Heart left ventricle (tissue), 16 donors: Measurements from ENCODE around the gene GPATCH1. TPM values are rescaled to one million over a fixed set of nuclear protein-coding genes. Genes with fewer than 3 reads are reported as not detected.

ENCODE experiments used
- ATAC-seq, 4 donors: fragments of 200-7000 bp; cut with Tn5 transposase; one replicate each; pipeline ENCODE4 v1.9.1; 2020 to 2022; ENCODE audit warnings: moderate library complexity in 4 of 4, mild to moderate bottlenecking in 3 of 4, moderate number of reproducible peaks in 1 of 4
- DNase-seq, 5 donors: peaks; one replicate each; pipeline ENCODE4 v3.0.0-alpha.2; 2020
- H3K27ac ChIP-seq, 12 donors: fragments of 200-600 bp; sonication (generic) in 4 of 12; one replicate each; pipeline versions ENCODE4 v1.5.0 to v1.8.0; 2016 to 2022; ENCODE audit warnings: mild to moderate bottlenecking in 2 of 12
- H3K27me3 ChIP-seq, 9 donors: fragments of 200-600 bp; sonication (generic) in 2 of 9; one replicate each; pipeline versions ENCODE4 v1.5.1 to v1.8.0; 2016 to 2022; ENCODE audit warnings: mild to moderate bottlenecking in 3 of 9
- H3K36me3 ChIP-seq, 9 donors: fragments of 200-600 bp; sonication (generic) in 2 of 9; one replicate each; pipeline versions ENCODE4 v1.5.0 to v1.8.0; 2018 to 2022; ENCODE audit warnings: mild to moderate bottlenecking in 2 of 9
- H3K4me1 ChIP-seq, 12 donors: fragments of 200-600 bp; sonication (generic) in 4 of 12; one replicate each; pipeline versions ENCODE4 v1.5.0 to v1.8.0; 2016 to 2022; ENCODE audit warnings: mild to moderate bottlenecking in 3 of 12
- H3K4me3 ChIP-seq, 12 donors: fragments of 200-600 bp; sonication (generic) in 4 of 12; one replicate each; pipeline versions ENCODE4 v1.5.0 to v1.8.0; 2017 to 2022; ENCODE audit warnings: mild to moderate bottlenecking in 9 of 12, moderate library complexity in 4 of 12
- H3K9me3 ChIP-seq, 12 donors: fragments of 200-600 bp; sonication (generic) in 4 of 12; one replicate each; pipeline versions ENCODE4 v1.5.0 to v1.8.0; 2016 to 2022; ENCODE audit warnings: mild to moderate bottlenecking in 1 of 12
- CTCF ChIP-seq, 12 donors: fragments of 200-600 bp; sonication (generic) in 4 of 12; IDR thresholded peaks; one replicate each; pipeline versions ENCODE4 v1.5.0 to v1.8.0; 2018 to 2022; ENCODE audit warnings: antibody characterized with exemption in 12 of 12, mild to moderate bottlenecking in 5 of 12
- POLR2A ChIP-seq, 2 donors: fragments of 450-650 bp; IDR thresholded peaks; one replicate each; pipeline ENCODE4 v1.6.1; 2017; ENCODE audit warnings: antibody characterized with exemption in 2 of 2, mild to moderate bottlenecking in 2 of 2, moderate library complexity in 2 of 2
- WGBS, 4 donors: extraction: QIAGEN DNeasy Blood & Tissue Kit in 2 of 4; methylation state at CpG; one replicate each; pipeline versions ENCODE4 v1.1.5 to v1.1.7; 2013 to 2018; 5-methylcytosine and 5-hydroxymethylcytosine counted together
- intact Hi-C, 10 donors: fragments of 100-400 bp; cut with DNase I; formaldehyde crosslinking; loops; one replicate each; pipeline versions ENCODE4 v1.11.1 to v1.14.2; 2022
- polyA plus RNA-seq, 2 donors: library from polyadenylated mRNA; stranded (reverse); fragments of 200-250 nt; gene quantifications; one replicate each; pipeline ENCODE4 v1.2.3, GENCODE V29; 2013
- total RNA-seq, 9 donors: library from RNA; depleted of rRNA in 2 of 9; stranded (reverse); fragments of >200 nt in 2 of 9; fragmentation: NEBNext Ultra II Directional in 3 of 9; extraction: Animal tissue kit (Norgen Biotek cat#: 25700) in 3 of 9; gene quantifications; one replicate each; pipeline versions ENCODE4 v1.1.0 to v1.2.4, GENCODE V29; 2016 to 2023
- donor health status: ischemic (EF 13 %, LVEDD 7.1; RV severe dilation, severe dysfunction).
- donor health status: healthy with polysubstance abuse.
- donor health status: DM: no; HTN: yes; CAD: no.
- donor health status: DM: no; HTN: no; CAD: no.
- donor health status: ischemic (EF 25% LVEDD 6.9; RV normal size, moderate dysfunction).
- donor health status: ischemic (EF 25% LVEDD 5.7; RV mildly dilated, moderate dysfunction).
- donor health status: healthy.
- donor health status: DM: yes; HTN: yes; CAD: no.
- donor health status: ischemic (EF 35%, LVEDD 5.7; RV mildly dilated, moderate dysfunction).
- donor health status: nonischemic (EF 11% LVEDD 7.7; RV severe dilation, severe dysfunction).
- donor health status: DM: yes; HTN: yes; CAD: no.
- donor health status: PGD.
- donor health status: ischemic (EF 29% LVEDD 5.4; RV normal size, mild dysfunction).
- donor health status: nonischemic (EF 23%, LVEDD 6.1; RV moderate dilation, normal function).

The GPATCH1 gene
- total and polyA plus RNA-seq, 11 donors = 3.3 to 6.7 (median 5.3) TPM

- Histone ChIP-seq H3K4me1 (no peaks in the 10 kb centered on the region), H3K27me3 (no peaks in the 10 kb centered on the region), H3K27ac (no peak overlapping the region), H3K9me3 (no peaks in the 10 kb centered on the region), H3K4me3 (no peak overlapping the region), H3K36me3 (no peaks in the 10 kb centered on the region)
- TF ChIP-seq POLR2A (IDR thresholded peaks at IDR 0.05) (no peak), CTCF (IDR thresholded peaks at IDR 0.05) (no peak)
- intact Hi-C loops = no loop called here
- DNase-seq (no peak), ATAC-seq (no peak)
- WGBS, 4 donors = 71 to 80% (median 75%) methylated on average over 8 of the region's 8 CpGs
Observed at GRCh38 chr19:33047422-33047821, 33.6 kb upstream of the GPATCH1 start.

GRCh38 chr19:33048806-33049676 lies 31.9 kb upstream of the GPATCH1 start:
- no peak overlapping the region for H3K4me3 ChIP-seq
- no peak for TF ChIP-seq CTCF (IDR thresholded peaks at IDR 0.05)
- no peak for TF ChIP-seq POLR2A (IDR thresholded peaks at IDR 0.05)
- no peaks in the 10 kb centered on the region for H3K4me1 ChIP-seq
- 62 to 72% (median 66%) methylated on average over 14 to 15 of the region's 15 CpGs for WGBS, 4 donors
- DNase-seq (no peak), ATAC-seq (no peak)
- no peak overlapping the region for H3K27ac ChIP-seq
- H3K9me3 ChIP-seq = no peaks in the 10 kb centered on the region
- intact Hi-C loops = no loop called here
- no peaks in the 10 kb centered on the region for H3K36me3 ChIP-seq
- H3K27me3 ChIP-seq = no peaks in the 10 kb centered on the region

GRCh38 chr19:33050110-33050509 lies 30.9 kb upstream of the GPATCH1 start:
- TF ChIP-seq POLR2A (IDR thresholded peaks at IDR 0.05) (no peak), CTCF (IDR thresholded peaks at IDR 0.05) (no peak)
- Histone ChIP-seq H3K27me3 (no peaks in the 10 kb centered on the region), H3K36me3 (no peaks in the 10 kb centered on the region), H3K4me3 (no peak overlapping the region), H3K4me1 (no peaks in the 10 kb centered on the region), H3K9me3 (no peaks in the 10 kb centered on the region), H3K27ac (no peak overlapping the region)
- intact Hi-C loops = no loop called here
- 95 to 100% (median 97%) methylated on average over 2 to 3 of the region's 3 CpGs for WGBS, 4 donors
- ATAC-seq = no peak
- DNase-seq = no peak

GRCh38 chr19:33052352-33052972 lies 28.5 kb upstream of the GPATCH1 start:
- H3K4me3 ChIP-seq = no peak overlapping the region
- no peaks in the 10 kb centered on the region for H3K27me3 ChIP-seq
- H3K36me3 ChIP-seq = no peaks in the 10 kb centered on the region
- no peak overlapping the region for H3K27ac ChIP-seq
- TF ChIP-seq POLR2A (IDR thresholded peaks at IDR 0.05) (no peak), CTCF (IDR thresholded peaks at IDR 0.05) (no peak)
- intact Hi-C loops = no loop called here
- H3K4me1 ChIP-seq = peaks cover 0 to 2% (median 0%) of the 10 kb centered on the region in 12 donors
- DNase-seq = no peak
- H3K9me3 ChIP-seq = no peaks in the 10 kb centered on the region
- WGBS, 4 donors = 70 to 81% (median 76%) methylated on average over 8 of the region's 8 CpGs
- ATAC-seq = no peak
